Fibroblast of villous mesenchyme (primary cell): Measurements from ENCODE around the gene ACY1. TPM values are rescaled to one million over a fixed set of nuclear protein-coding genes. Genes with fewer than 3 reads are reported as not detected.
A peak's percentile ranks its signal among the peaks of the same experiment; 100 is the strongest.

ENCODE experiments used
- DNase-seq: peaks from one replicate; pipeline ENCODE4 v3.0.0-alpha.2; 2010; ENCODE audit warnings: low read depth
- H3K4me3 ChIP-seq: 2 replicates; pipeline ENCODE4 v1.5.1; 2011; ENCODE audit warnings: low read depth, mild to moderate bottlenecking, low read length
- CTCF ChIP-seq: IDR thresholded peaks from 2 replicates; pipeline ENCODE4 v1.5.1; 2012; ENCODE audit warnings: low read depth, mild to moderate bottlenecking, low read length; ENCODE audit not compliant: insufficient read depth
- total RNA-seq: library from RNA; depleted of rRNA; stranded (reverse); fragments of >200 nt; gene quantifications from 2 replicates; pipeline ENCODE4 v1.2.3, GENCODE V29; 2012

Gene ACY1
- total RNA-seq, 1 donor: 23.3 TPM

- peak; percentile 83 for TF ChIP-seq CTCF
- DNase-seq: peak; percentile 59
- H3K4me3 ChIP-seq: no peak overlapping the region
Observed at GRCh38 chr3:52001443-52001974, 18.2 kb downstream of the ACY1 start.

GRCh38 chr3:52002748-52003147 lies 19.4 kb downstream of the ACY1 start:
- TF ChIP-seq CTCF: no peak
- no peak for DNase-seq

GRCh38 chr3:52004163-52004787 lies 20.9 kb downstream of the ACY1 start:
- TF ChIP-seq CTCF: peak; percentile 76
- H3K4me3 ChIP-seq: no peak overlapping the region
- DNase-seq: peak; percentile 59

More at GRCh38 chr3:52002748-52003147, 19.4 kb downstream of the ACY1 start:
- no peak overlapping the region for H3K4me3 ChIP-seq

GRCh38 chr3:52004906-52005395 lies 21.6 kb downstream of the ACY1 start:
- no peak overlapping the region for H3K4me3 ChIP-seq
- no peak for DNase-seq
- TF ChIP-seq CTCF: no peak

- no peak for DNase-seq
- TF ChIP-seq CTCF: no peak
- H3K4me3 ChIP-seq: no peak overlapping the region
Observed at GRCh38 chr3:52005571-52005986, 22.2 kb downstream of the ACY1 start.

GRCh38 chr3:52006017-52006819 lies 22.9 kb downstream of the ACY1 start:
- no peak for DNase-seq
- no peak for TF ChIP-seq CTCF
- H3K4me3 ChIP-seq: no peak overlapping the region
